ENCODE results near the gene MFSD6L.
A peak's percentile ranks its signal among the peaks of the same experiment; 100 is the strongest.

Gene MFSD6L

GRCh38 chr17:8798846-8799569 is at the start of gene MFSD6L:
TSS of gene MFSD6L (minus strand) at chr17:8799365. CDS start at chr17:8799120, 245 bp downstream.
- peak; percentile 39 for DNase-seq

GRCh38 chr17:8847891-8848290 is 48.7 kb upstream of the MFSD6L start:
- no peak for DNase-seq

GRCh38 chr17:8846768-8847211 is 47.6 kb upstream of the MFSD6L start:
- DNase-seq = peak; percentile 13

GRCh38 chr17:8844229-8845218 is 45.4 kb upstream of the MFSD6L start:
- no peak for DNase-seq

- no peak for DNase-seq
These were observed 44.2 kb upstream of the MFSD6L start for GRCh38 chr17:8843344-8843743.

- DNase-seq = no peak
These were observed 42.7 kb upstream of the MFSD6L start for GRCh38 chr17:8841844-8842243.

- no peak for DNase-seq
These were observed 40.3 kb upstream of the MFSD6L start for GRCh38 chr17:8839410-8839935.

- DNase-seq = no peak
These were observed 39.5 kb upstream of the MFSD6L start for GRCh38 chr17:8838551-8839095.

GRCh38 chr17:8837563-8838075 is 38.5 kb upstream of the MFSD6L start:
- no peak for DNase-seq

GRCh38 chr17:8836821-8837562 is 37.8 kb upstream of the MFSD6L start:
- DNase-seq = no peak

GRCh38 chr17:8835631-8836364 is 36.6 kb upstream of the MFSD6L start:
- no peak for DNase-seq

GRCh38 chr17:8835106-8835505 is 35.9 kb upstream of the MFSD6L start:
- DNase-seq = no peak

GRCh38 chr17:8832711-8833352 is 33.7 kb upstream of the MFSD6L start:
- DNase-seq = no peak

GRCh38 chr17:8831234-8831849 is 32.2 kb upstream of the MFSD6L start:
- no peak for DNase-seq

GRCh38 chr17:8830141-8830540 is 31.0 kb upstream of the MFSD6L start:
- no peak for DNase-seq

GRCh38 chr17:8829036-8829941 is 30.1 kb upstream of the MFSD6L start:
- DNase-seq = no peak

- no peak for DNase-seq
These were observed 29.3 kb upstream of the MFSD6L start for GRCh38 chr17:8828517-8828875.

GRCh38 chr17:8826808-8827435 is 27.8 kb upstream of the MFSD6L start:
- DNase-seq = no peak

GRCh38 chr17:8825802-8826201 is 26.6 kb upstream of the MFSD6L start:
- no peak for DNase-seq

All from NCI-H526 treated with DMSO at 0.1 percent for 48 hours (cell line).